ENCODE data around the gene LZTFL1.

DNA sequence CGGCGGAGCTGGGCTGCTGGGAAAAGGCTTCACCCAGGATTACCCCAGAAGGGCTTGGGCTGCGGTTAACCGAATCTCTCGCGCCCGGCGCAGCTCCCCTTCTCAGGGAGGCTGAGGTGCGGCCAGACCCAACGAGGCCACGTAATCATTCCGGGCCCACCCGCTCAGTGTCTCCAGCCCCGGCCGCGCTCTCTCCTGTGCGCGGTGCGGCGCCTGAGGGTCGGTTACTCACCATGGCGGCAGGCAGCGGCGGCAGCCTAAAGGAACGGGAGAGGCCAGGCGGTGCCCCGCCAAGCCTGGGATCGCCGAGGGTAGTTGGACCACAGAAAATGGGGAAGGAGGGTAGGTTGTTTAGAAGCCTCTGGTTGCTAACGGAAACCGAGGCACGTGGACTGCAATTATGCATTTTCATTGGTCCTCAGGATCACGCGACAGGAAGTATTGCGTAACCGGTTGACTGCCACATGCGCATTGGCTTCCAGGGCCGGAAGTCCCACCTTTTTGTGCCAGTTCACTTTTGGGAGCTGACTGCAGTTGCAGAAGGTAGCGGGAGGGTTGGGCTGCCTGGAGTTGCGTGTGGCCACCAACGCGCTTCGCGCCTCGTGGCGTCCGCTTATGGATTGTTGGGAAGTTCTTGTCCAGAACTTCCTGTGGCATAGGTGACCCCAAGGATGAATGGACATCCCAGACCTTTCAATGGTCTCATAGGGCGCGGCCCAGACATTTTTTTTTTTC, at the start of gene LZTFL1:
- TF ChIP-seq EP300 (IDR thresholded peaks at IDR 0.05) = no peak
- peak; percentile 39 to 89 (median 48) for TF ChIP-seq POLR2AphosphoS5 (IDR thresholded peaks at IDR 0.05)
